GM21786 (cell line): Measurements from ENCODE around the gene OR2G2.
A peak's percentile ranks its signal among the peaks of the same experiment; 100 is the strongest.

Experiments used
- ATAC-seq: cut with Tn5 transposase; IDR thresholded peaks from one replicate; pipeline ENCODE4 v1.9.1; 2021; ENCODE audit not compliant: unreplicated experiment

Gene OR2G2

GRCh38 chr1:247588060-247588459, at the start of gene OR2G2:
TSS of gene OR2G2 (plus strand) at chr1:247588360. CDS start at chr1:247588360, 0 bp downstream.
- no peak for ATAC-seq

DNA sequence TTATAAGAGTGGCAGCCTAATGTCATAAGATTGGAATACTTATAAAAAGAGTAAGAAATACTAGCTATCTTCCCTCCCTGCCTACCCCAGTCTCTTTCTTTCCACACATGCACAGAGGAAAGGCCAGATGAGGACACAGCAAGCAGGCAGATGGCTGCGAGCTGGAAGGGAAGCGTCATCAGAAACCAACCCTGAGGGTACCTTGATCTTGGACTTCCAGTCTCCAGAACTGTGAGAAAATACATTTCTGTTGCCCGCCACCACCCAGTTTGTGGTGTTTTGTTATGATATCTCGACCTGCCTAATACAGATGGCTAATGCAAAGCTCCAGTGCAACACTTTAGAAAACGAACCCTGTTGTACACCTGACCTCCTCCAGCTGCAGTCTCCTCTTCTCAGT, 49.6 kb upstream of the OR2G2 start:
- no peak for ATAC-seq

GRCh38 chr1:247539215-247539614, 48.9 kb upstream of the OR2G2 start:
- ATAC-seq: no peak

GRCh38 chr1:247540581-247540980, 47.6 kb upstream of the OR2G2 start:
- no peak for ATAC-seq

DNA sequence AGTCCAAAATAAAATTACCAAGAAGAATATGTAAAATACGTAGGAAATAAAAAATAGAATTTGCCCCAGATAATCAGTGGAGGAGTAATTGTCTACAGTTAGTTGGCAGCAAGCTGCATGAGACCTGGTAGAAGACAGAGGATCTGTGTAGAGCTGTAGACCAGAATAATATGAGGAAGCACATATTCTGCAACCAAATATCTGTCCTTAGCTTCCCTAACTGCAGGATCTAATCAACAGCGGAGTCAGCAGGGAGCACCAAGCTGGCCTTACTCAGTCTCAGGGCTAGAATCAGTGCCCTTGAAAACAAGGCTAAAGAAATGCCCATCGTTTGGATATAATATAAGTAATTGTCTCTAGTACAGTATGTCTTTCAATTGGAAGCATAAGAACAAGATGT, 45.3 kb upstream of the OR2G2 start:
- no peak for ATAC-seq

GRCh38 chr1:247548092-247548491, 40.1 kb upstream of the OR2G2 start:
- no peak for ATAC-seq

DNA sequence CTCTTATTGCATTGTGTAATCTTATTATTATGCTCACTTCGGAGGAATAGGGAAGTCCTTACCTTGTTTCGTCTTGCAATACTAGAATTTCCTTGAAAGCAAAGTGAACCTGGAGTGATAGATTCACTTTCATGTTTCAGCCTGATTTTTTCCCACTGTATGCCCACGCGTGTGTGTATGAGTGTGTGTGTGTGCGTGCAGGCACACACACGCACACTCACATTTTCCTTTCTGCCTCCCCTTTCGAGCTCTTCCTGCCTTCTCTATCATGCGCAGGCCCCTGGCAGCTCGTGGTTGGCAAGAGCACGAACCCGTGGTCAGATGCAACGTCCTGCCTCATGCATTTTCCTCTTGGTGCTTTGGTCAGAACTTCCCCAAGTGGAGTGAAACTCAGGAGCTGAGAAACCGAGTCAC, 39.4 kb upstream of the OR2G2 start, which contains the start of gene GCSAML:
GCSAML (plus strand) TSS at position 366 of the 414 bp plus-strand sequence. CDS start 58 bp downstream, outside the sequence.
- no peak for ATAC-seq

DNA sequence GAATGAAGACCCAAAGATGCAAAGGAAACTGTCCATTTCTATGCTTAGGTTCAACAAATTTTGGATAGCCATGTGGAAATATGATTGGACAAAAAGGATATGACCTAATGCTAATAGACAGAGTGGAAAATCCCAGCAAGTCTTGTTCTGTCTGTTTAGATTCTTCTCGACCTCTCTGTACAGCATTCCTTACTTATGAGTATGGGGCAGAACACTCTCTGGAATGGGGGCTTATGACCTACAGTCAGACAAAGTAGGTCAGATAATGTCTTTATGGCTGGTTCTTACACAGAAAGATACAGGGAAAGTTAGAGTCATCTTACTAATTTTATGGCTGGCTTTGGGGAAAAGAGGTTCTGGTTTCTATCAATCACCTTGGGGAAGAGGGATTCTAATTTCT, 36.4 kb upstream of the OR2G2 start:
- no peak for ATAC-seq

- no peak for ATAC-seq
Observed at GRCh38 chr1:247552231-247552630, 35.9 kb upstream of the OR2G2 start.

DNA sequence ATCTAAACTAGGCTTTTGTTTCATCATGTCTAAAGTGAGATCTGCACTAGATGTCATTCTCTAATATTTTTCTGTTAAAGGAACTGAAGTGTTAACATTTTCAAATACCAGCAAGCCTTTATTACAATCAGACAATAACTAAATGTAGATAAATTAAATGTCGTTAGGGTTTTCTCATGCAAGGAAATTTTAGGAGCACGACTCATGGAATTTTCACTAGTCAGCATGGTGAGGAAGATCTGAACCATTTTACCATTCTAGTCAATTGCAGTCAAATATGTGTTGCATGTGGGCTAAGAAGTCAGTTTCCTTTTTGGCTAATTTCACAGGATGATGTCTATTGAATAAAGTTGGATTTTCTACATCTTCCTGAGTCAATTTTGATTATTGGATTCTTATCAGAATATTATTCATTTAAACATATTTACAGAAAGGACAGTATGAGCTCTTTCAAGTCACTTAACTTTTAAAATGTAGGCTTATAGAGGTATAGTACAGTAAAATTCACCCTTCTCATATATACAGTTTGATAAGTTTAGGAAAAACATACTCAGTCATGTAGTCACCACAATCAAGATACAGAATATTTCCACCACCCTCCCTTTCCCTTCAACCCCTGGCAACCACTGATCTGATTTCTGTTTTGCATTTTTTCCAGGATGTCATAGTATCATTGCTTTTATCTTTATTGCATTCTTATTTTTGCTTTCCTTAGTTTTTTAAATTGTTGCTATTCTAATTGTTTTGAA, 30.1 kb upstream of the OR2G2 start:
- ATAC-seq: no peak

DNA sequence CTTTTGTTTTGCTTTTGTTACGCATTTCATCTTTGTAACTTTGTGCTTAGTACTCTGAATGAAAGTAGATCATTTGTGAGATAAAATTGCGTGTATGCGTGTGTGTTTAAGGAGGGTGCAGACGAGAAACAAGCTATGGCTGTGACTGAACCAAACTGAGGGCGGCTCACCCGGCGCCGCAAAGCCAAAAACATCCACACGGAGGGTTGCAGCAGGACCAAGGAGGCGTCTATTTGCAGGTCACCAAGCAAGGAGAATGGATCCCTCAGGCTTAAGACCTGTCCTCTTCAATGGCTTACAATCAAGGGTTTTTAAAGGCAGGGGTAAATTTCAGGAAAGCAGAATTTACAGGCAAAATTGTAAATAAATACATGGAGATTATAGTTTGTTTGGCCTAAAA, 26.4 kb upstream of the OR2G2 start:
- ATAC-seq: no peak

DNA sequence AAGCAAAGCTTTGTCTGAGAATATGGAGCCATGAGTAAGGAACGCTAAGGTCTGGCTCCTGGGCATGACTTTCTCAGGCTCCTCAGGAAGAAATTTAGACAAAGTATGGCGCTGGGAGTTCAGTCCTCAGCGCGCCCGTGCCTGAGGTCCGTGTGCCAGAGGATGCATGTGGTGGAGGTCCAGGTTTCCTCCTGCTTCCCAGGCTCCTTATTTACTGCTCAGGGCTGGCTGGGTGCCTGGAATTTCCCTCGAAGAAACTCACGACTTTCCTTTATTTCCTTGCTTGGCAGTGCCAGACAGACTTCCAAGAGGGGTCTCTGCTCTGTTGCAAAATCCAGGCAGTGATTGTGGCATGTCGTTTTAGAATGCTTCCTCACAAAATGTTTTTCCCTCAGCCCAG, 26.0 kb upstream of the OR2G2 start:
- no peak for ATAC-seq

DNA sequence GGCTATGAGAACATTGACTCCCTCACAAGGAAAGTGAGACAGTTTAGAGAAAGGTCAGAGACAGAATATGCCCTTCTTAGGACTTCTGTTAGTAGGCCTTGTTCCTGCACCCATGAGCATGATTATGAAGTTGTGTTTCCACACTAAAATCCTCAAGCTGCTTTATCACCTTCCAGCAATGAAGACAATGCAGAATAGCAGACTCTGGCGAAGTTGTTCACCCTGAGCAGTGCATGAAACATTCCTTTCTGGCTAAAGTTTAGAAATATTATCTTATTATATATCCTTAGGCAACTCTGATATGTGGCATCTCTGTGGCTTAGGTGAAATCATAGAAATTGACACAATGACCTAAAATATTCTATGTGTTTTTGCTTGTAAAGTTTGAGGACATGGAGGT, 13.9 kb upstream of the OR2G2 start:
- ATAC-seq: no peak

DNA sequence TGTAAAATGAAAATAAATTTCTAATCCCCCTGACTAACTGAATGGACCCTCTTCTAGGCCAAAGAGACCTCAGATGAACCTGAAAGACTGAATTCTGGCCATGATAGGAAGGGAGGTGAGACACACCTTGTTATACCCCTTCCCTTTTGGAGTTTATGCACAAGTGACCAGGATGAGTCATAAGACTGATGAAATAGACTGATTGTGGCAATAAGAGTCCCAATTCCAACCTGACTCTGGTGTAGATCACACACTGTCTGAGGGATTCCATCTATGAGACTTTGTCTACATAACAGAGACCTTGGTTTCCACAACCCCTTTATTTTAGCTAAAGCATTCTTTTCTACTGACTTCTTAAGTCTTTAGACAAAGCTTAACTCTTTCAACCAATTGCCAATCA, 13.5 kb upstream of the OR2G2 start:
- no peak for ATAC-seq

GRCh38 chr1:247576514-247576913, 11.6 kb upstream of the OR2G2 start:
- peak; percentile 61 for ATAC-seq

GRCh38 chr1:247578946-247579460, 9.2 kb upstream of the OR2G2 start:
- no peak for ATAC-seq

DNA sequence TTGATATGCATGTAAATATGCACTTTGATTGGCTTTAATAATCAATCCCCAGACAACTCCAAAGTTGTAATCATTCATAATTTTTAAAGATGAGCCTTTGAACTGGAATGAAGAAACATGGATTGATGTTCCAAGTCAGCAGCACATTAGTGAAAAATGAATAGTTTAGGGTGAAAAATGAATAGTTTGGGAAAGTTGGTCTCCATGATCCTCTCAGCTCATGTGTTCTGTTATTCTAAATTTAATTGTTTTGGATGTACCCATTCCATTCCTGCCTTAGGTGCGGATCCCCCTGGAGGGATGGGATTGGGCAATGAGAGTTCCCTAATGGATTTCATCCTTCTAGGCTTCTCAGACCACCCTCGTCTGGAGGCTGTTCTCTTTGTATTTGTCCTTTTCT, 17.1 kb downstream of the OR2G2 start, which contains the start of gene OR2G3:
OR2G3 (plus strand) TSS at position 301 of the 400 bp plus-strand sequence; CDS start at position 301, 0 bp downstream.
- no peak for ATAC-seq

DNA sequence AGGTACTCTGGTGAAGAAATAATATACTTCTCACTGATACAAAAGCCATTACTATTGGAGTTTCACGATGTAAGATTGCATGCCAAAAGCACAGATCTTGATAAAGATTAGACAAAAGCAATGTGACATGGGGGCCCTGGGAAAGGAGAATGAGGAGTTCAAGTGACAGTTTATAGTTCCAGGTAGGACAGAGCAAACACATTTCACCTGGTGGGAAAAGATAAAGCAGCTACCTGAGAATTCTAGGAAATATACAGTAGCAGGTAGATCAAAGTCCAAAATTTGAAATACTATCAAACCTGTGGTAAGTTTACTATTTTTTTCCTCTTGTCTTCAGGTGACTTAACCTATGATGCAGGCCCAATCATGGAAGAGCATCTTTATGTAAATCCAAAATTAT, 25.2 kb downstream of the OR2G2 start:
- ATAC-seq: no peak

DNA sequence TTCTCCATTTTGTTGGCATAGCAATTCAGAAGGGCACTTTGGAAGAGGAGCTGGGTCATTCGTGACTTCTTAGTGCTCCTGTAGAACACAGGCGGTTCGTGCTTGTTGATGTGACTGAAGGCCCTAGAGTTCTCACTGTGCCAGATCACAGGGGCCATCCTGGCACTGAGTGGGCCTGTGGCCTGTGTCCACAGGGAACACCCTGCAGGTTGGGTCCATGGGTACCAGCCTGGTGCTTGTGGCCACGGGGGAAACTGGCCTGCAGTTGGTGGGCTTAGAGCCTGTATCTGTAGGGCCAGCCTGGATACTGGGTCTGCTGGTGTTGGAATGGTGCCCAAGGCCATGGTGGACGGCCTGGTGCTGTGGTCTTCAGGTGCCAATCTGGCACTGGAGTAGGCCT, 26.5 kb downstream of the OR2G2 start:
- ATAC-seq: no peak

GRCh38 chr1:247627951-247628350, 39.8 kb downstream of the OR2G2 start:
- no peak for ATAC-seq

DNA sequence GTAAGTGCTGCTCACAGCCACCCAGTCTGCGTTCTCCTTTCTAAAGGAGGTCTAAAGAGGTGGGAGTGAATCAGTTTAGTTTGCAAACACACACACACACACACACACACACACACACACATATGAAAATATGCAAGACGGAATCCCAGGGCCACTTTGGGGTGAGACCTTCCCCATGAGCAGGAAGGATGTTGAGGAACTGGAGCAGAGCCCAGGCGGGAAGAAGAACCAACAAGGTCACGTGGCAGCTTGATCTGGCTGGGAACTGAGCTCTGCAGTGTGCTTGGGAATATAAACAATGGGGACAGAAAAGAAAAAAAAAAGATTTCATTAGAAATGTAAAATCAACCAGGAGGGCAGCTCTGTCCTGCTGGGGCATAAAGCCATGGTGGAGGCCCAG, 49.9 kb downstream of the OR2G2 start:
- no peak for ATAC-seq

- no peak for ATAC-seq
Observed at GRCh38 chr1:247638781-247639180, 50.6 kb downstream of the OR2G2 start.
